Measurements from ENCODE around the gene TNFRSF9.

Gene TNFRSF9

DNA sequence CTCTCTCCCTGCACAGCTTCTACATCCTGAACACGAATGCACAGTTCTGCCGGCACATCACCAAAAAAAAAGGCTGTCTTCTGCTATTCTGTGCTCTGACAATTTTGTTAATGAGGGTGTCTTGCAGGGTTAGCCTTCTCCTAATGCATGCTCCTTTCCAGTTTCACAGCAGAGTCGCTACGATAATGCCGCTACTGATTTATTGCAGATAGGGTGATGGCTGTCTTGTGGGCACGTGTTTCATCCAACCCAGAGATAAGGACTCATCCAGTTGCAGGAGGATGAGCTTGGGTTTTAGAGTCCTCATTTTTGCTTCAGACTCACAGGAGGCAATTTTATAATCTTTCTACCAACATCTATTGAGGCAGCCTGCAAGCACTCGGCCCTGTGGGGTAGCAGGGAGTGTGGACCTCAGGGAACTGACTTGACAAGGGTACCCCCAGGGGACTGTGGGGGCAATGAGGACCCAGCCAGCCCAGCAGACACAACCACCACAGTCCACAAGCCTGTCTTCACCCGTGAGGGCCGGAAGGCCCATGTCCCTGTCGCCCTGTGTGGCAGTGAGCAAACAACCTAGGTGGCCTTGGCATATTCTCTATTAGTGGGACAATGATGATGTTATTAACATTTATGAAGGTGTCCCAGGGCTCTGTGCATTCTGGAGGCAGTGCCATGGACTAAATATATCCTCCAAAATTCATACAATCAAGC is 72.4 kb downstream of the TNFRSF9 start:
- no peak for DNase-seq

DNA sequence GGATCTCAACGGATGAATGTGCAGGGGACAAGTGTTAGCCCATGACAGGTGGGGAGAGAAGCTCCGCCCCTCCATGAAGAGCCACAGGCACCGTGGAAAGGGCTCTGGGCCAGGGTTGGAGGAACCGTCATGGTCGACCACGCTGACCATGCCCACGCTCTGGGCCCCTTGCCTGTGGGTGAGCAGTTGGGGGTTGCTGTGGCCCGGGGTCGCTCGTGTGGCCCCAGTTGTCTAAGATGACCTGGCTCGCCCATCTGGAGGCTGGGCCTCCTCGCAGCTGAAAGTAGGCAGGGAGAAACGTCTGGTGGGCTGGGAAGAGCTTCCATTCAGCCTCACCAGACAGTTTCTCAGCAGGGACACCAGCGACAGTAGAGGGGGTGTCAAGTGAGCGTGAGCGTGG is 74.7 kb downstream of the TNFRSF9 start:
- no peak for DNase-seq

Measured in stimulated activated CD4-positive, alpha-beta T cell treated with anti-CD3 and anti-CD28 coated beads, Interleukin-4, amount 100 ng/mL, for 24 hours (primary cell).